ENCODE results near the gene P2RY14. TPM values are rescaled to one million over a fixed set of nuclear protein-coding genes. Genes with fewer than 3 reads are reported as not detected.

The P2RY14 gene
- total and polyA plus RNA-seq, 10 of the 15 experiments (the other 5 are each of a cell fraction or from before 2014, with no cell fraction given): 0.06 to 0.37 (median 0.28) TPM; not detected in 7

DNA sequence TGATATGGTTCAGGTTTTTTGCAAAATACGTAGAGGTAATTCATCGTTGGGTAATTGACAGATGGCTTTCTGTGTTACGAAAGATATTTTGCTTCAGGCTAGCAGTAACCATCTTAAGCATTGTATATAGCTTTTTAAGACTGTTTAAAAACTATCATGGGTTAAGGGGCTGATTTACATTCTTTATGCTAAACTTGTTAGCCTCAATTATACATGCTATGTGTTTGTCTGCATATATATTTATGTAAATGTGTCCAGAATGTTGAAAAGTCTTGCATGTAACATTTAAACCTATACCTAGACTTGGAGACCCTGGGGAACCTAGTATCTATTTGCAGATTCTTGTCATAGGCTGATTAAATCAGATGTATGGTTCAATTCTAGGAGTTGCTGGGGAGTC, 11.1 kb upstream of the P2RY14 start:
- no peak for FAIRE-seq
- in situ Hi-C loops (cut with MboI): no loop called here

More for the DNA sequence above, 11.1 kb upstream of the P2RY14 start:
- 40% methylated on average over 3 of the region's 3 CpGs for WGBS (ENCODE audit: insufficient coverage, insufficient replicate concordance, low lambda C conversion rate, missing lambda C conversion rate)
- ATAC-seq: no peak
- Histone ChIP-seq H3K36me3 (ENCODE audit: control insufficient read depth in 2 of 2, insufficient read depth in 2 of 2, low read length in 1 of 2) (no peaks in the 10 kb centered on the region), H3K4me3 (no peak overlapping the region), H3K27ac (ENCODE audit: control insufficient read depth, insufficient read depth) (no peak overlapping the region), H3K79me2 (ENCODE audit: control insufficient read depth, insufficient read depth, low read length) (no peaks in the 10 kb centered on the region), H3K4me1 (ENCODE audit: control insufficient read depth, insufficient read depth, low read length) (no peaks in the 10 kb centered on the region), H2AFZ (ENCODE audit: control insufficient read depth, low read depth, low read length) (no peak overlapping the region), H3K9me3 (replicated peaks; ENCODE audit: control insufficient read depth, insufficient read depth, low read length) (no peaks in the 10 kb centered on the region), H3K27me3 (replicated peaks in 1 of 2; ENCODE audit: control insufficient read depth in 2 of 2, insufficient read depth in 2 of 2, low read length in 1 of 2) (no peaks in the 10 kb centered on the region; a peak in 1 of 4 replicates), H4K20me1 (ENCODE audit: control insufficient read depth, insufficient read depth) (no peaks in the 10 kb centered on the region), H3K4me2 (ENCODE audit: control insufficient read depth, insufficient read depth) (no peak overlapping the region), H3K9ac (ENCODE audit: control insufficient read depth, insufficient read depth, low read length) (no peak overlapping the region)
- no peak for DNase-seq (ENCODE audit: low read depth, low spot score)
- ChIA-PET CTCF (interaction anchor here (0.7 to 1.8 kb wide), 6 partner anchors 9 to 133 kb away, joined by 3 to 5 read pairs (median 4); no protein-coding TSS in a partner anchor), SMC1A (ENCODE audit: uncharacterized antibody, unreplicated experiment) (interaction anchor here (1.1 to 2.6 kb wide), 3 partner anchors 29 to 122 kb away, joined by 3 to 12 read pairs (median 4); no protein-coding TSS in a partner anchor), RAD21 (ENCODE audit: unreplicated experiment) (interaction anchor here (1.0 kb wide), 1 partner anchor 8 kb away, joined by 3 read pairs; no protein-coding TSS in a partner anchor), POLR2A (no interaction called here)
- intact Hi-C loops (cut with micrococcal nuclease; ENCODE audit: unreplicated experiment): no loop called here
- no TSS peak for BruUV-seq (replicated peaks)
- TF ChIP-seq ZNF217 (IDR thresholded peaks at IDR 0.05): no peak
- no peak for TF ChIP-seq JUND (IDR thresholded peaks at IDR 0.05; ENCODE audit: low read depth, low read length)
- no peak for TF ChIP-seq NFXL1 (IDR thresholded peaks at IDR 0.05; ENCODE audit: borderline replicate concordance)
- TF ChIP-seq, protein P1, sequence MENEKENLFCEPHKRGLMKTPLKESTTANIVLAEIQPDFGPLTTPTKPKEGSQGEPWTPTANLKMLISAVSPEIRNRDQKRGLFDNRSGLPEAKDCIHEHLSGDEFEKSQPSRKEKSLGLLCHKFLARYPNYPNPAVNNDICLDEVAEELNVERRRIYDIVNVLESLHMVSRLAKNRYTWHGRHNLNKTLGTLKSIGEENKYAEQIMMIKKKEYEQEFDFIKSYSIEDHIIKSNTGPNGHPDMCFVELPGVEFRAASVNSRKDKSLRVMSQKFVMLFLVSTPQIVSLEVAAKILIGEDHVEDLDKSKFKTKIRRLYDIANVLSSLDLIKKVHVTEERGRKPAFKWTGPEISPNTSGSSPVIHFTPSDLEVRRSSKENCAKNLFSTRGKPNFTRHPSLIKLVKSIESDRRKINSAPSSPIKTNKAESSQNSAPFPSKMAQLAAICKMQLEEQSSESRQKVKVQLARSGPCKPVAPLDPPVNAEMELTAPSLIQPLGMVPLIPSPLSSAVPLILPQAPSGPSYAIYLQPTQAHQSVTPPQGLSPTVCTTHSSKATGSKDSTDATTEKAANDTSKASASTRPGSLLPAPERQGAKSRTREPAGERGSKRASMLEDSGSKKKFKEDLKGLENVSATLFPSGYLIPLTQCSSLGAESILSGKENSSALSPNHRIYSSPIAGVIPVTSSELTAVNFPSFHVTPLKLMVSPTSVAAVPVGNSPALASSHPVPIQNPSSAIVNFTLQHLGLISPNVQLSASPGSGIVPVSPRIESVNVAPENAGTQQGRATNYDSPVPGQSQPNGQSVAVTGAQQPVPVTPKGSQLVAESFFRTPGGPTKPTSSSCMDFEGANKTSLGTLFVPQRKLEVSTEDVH (IDR thresholded peaks at IDR 0.05; ENCODE audit: low read depth, partially characterized antibody): no peak
- no peak for TF ChIP-seq MTA2 (IDR thresholded peaks at IDR 0.05; ENCODE audit: low read depth)
- TF ChIP-seq, protein P2, sequence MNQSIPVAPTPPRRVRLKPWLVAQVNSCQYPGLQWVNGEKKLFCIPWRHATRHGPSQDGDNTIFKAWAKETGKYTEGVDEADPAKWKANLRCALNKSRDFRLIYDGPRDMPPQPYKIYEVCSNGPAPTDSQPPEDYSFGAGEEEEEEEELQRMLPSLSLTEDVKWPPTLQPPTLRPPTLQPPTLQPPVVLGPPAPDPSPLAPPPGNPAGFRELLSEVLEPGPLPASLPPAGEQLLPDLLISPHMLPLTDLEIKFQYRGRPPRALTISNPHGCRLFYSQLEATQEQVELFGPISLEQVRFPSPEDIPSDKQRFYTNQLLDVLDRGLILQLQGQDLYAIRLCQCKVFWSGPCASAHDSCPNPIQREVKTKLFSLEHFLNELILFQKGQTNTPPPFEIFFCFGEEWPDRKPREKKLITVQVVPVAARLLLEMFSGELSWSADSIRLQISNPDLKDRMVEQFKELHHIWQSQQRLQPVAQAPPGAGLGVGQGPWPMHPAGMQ (IDR thresholded peaks at IDR 0.05; ENCODE audit: borderline replicate concordance): no peak
- TF ChIP-seq, protein P3, sequence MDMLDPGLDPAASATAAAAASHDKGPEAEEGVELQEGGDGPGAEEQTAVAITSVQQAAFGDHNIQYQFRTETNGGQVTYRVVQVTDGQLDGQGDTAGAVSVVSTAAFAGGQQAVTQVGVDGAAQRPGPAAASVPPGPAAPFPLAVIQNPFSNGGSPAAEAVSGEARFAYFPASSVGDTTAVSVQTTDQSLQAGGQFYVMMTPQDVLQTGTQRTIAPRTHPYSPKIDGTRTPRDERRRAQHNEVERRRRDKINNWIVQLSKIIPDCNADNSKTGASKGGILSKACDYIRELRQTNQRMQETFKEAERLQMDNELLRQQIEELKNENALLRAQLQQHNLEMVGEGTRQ (IDR thresholded peaks at IDR 0.05; ENCODE audit: borderline replicate concordance, low read depth, low read length): no peak
- TF ChIP-seq POLR2A (IDR thresholded peaks at IDR 0.05; ENCODE audit: low read depth, low read length): no peak

All from GM12878 (cell line).